HG02623 (cell line): ENCODE measurements around the gene PNPLA3.

Source experiments
- ATAC-seq: cut with Tn5 transposase; IDR thresholded peaks from one replicate; pipeline ENCODE4 v1.9.1; 2021; ENCODE audit warnings: moderate library complexity; ENCODE audit not compliant: unreplicated experiment

Gene PNPLA3

GRCh38 chr22:43991316-43992020, 67.9 kb downstream of the PNPLA3 start:
- ATAC-seq, result no peak

GRCh38 chr22:43992331-43992821, 68.8 kb downstream of the PNPLA3 start:
- ATAC-seq, result no peak

GRCh38 chr22:43993072-43993760, 69.6 kb downstream of the PNPLA3 start:
- ATAC-seq, result no peak

GRCh38 chr22:43994006-43994405, 70.4 kb downstream of the PNPLA3 start:
- ATAC-seq, result no peak

- no peak for ATAC-seq
Measured at GRCh38 chr22:43994416-43994815, 70.8 kb downstream of the PNPLA3 start.

- ATAC-seq, result no peak
Measured at GRCh38 chr22:43995057-43995685, 71.6 kb downstream of the PNPLA3 start.

- no peak for ATAC-seq
Measured at GRCh38 chr22:43995798-43996169, 72.2 kb downstream of the PNPLA3 start.

GRCh38 chr22:43996170-43996980, 72.8 kb downstream of the PNPLA3 start:
- no peak for ATAC-seq

GRCh38 chr22:43996981-43997265, 73.3 kb downstream of the PNPLA3 start:
- ATAC-seq, result no peak
